HG03520 (cell line): ENCODE results near the gene OSBPL10.
A peak's percentile ranks its signal among the peaks of the same experiment; 100 is the strongest.

ENCODE experiments used
- ATAC-seq: cut with Tn5 transposase; IDR thresholded peaks from one replicate; pipeline ENCODE4 v1.9.1; 2021; ENCODE audit warnings: mild to moderate bottlenecking, moderate library complexity; ENCODE audit not compliant: unreplicated experiment

OSBPL10 gene

DNA sequence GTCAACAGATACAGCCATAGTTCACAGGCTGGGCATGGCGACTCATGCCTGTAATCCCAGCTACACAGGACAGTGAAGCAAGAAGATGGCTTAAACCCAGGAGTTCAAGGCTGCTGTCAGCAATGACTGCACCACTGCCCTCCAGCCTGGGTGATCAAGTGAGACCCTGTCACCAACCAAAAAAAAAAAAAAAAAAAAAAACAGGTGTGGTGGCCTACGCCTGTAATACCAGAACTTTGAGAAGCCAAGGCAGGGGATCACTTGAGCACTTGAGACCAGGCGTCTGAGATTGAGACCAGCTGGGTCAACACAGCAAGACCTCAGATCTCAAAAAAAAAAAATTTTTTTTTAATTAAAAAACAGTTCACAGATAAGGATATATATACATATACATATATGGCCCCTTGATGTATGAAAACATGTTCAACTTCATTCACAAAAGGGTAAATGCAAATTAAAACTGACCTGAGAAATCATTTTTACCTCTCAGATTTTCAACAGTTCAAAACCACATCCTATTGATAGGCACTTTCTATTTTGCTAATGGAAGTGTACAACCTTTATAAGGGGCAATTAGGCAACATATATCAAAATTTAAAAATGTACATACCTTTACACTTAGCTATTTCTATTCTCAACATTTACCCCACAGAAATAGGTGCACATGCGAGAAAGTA, 51.1 kb downstream of the OSBPL10 start:
- ATAC-seq = no peak

- ATAC-seq = no peak
These were observed 53.3 kb downstream of the OSBPL10 start for GRCh38 chr3:31927811-31928210.

DNA sequence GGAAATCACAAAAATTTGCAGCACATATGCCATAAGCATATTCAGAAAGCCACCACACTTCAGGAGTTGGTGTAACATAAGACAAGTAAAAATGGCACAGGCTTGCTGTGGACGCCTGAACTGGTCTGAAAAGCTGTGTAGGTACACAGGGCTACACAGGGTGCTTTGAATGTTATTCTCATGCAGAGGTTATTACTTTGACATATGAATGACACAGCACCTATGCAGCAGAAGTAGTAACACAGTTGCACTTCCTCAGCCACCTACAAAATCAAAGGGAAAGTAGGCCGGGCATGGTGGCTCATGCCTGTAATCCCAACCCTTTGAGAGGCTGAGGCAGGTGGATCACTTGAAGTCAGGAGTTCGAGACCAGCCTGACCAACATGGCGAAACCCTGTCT, 54.5 kb downstream of the OSBPL10 start:
- ATAC-seq = no peak

DNA sequence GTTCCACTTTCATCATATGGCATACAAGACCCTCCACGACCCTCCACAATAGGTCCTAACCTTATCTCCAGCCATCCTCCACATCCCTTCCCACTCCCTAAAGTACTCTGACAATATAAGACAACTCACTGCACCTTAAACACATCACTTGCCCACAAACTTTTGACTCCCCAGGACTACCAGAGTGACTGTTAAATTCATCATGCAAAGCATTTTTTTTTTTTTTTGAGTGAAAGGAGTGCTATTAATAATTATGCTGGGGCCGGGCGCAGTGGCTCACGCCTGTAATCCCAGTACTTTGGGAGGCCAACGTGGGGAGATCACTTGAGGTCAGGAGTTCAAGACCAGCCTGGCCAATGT, 55.8 kb downstream of the OSBPL10 start:
- no peak for ATAC-seq

- ATAC-seq = no peak
These were observed 56.3 kb downstream of the OSBPL10 start for GRCh38 chr3:31924610-31925270.

- ATAC-seq = no peak
These were observed 58.1 kb downstream of the OSBPL10 start for GRCh38 chr3:31922962-31923361.

GRCh38 chr3:31921837-31922236, 59.2 kb downstream of the OSBPL10 start:
- ATAC-seq = no peak

- ATAC-seq = no peak
These were observed 60.8 kb downstream of the OSBPL10 start for GRCh38 chr3:31920310-31920709.

GRCh38 chr3:31919528-31919927, 61.5 kb downstream of the OSBPL10 start:
- ATAC-seq = no peak

- peak; percentile 73 for ATAC-seq
These were observed 62.6 kb downstream of the OSBPL10 start for GRCh38 chr3:31918179-31919150.

- peak; percentile 68 for ATAC-seq
These were observed 63.6 kb downstream of the OSBPL10 start for GRCh38 chr3:31917303-31918005.

- ATAC-seq = no peak
These were observed 69.4 kb downstream of the OSBPL10 start for GRCh38 chr3:31911643-31912042.

- ATAC-seq = no peak
These were observed 69.9 kb downstream of the OSBPL10 start for GRCh38 chr3:31911124-31911523.

DNA sequence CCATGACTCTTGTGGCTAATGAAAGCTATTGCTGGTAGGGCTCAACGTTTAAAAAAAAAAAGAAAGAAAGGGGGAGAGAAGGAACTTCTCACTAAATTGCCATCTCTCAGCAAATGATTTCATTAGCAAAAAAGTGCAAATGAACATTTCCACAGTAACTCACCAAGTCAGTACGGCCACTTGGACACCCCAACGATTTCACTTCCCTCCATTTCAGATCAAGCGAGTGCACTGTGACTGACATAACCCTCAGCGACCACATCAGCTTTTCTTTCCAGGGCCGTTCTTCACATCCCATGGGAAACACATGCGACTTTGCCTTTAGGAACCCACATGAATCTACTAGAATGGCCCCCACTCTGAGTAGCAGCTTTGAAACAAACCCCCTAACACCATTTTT, 71.6 kb downstream of the OSBPL10 start:
- ATAC-seq = no peak

DNA sequence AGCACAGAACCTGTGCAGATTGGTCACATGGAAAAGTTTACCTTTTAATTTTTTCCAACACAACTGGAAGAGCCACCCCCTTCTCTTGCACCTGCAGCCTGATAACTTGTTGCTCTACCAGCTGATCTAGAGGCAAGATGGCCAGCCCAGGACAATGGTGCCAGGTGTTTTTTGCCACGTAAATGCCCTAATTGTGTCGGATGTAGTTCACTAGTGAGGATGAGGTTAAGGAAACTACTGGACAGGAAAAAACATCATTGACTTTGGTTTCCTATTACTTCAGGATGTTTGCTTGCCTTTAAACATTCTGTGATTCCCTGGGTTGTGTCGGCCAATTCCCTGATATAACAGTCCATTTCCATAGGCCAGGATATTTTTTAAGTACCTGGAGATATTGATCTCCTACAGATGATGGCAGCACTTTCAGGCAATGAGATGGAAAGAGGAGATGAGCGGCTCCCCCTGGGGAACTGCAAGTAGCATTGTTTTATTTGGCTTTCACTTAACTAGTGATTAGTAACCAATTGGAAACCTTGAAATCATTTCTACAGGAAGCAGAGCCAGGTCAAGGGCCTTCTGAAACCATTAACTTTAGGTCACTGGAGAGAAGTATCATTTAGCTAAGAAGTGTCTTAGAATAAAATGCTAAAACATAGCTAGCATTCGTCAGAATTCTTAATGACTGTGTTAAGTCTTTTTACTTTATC, 72.5 kb downstream of the OSBPL10 start:
- no peak for ATAC-seq

- no peak for ATAC-seq
These were observed 74.9 kb downstream of the OSBPL10 start for GRCh38 chr3:31906182-31906581.

DNA sequence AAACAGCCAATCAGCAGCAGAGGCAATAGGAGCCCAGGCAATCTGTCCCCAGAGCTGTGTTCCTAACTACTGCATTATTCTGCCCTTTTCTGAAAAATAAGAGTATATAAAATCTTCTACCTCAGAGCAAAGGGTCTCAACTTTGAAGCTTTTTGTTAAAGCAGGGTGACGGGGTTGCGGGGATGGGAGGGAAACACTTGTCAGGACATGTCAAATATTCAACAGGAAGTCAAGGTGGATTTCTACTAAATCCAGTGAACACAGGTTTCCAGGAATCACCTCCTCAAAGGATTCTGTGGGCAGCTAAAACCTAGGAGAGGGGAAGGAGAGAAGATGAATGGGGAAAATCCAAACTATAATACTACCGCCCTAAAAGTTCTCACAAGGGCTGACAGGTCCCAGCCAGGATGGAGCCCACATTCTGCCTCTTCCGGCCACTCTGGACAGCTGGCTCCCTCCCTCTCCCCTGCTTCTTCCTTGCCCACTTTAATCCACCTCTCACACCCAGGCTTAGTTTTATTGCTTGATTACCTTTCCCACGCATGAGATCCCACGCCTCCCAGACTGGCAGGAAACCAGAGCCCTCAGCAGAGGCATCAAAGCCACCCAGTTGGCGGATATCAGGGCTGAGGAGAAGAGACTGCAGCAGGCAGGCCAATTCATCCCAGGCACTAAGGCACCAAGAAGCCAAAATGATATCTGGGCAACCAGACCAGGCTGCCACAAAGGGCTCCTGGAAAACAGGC, 77.2 kb downstream of the OSBPL10 start:
- ATAC-seq = no peak

- ATAC-seq = no peak
These were observed 80.5 kb downstream of the OSBPL10 start for GRCh38 chr3:31900583-31900982.

DNA sequence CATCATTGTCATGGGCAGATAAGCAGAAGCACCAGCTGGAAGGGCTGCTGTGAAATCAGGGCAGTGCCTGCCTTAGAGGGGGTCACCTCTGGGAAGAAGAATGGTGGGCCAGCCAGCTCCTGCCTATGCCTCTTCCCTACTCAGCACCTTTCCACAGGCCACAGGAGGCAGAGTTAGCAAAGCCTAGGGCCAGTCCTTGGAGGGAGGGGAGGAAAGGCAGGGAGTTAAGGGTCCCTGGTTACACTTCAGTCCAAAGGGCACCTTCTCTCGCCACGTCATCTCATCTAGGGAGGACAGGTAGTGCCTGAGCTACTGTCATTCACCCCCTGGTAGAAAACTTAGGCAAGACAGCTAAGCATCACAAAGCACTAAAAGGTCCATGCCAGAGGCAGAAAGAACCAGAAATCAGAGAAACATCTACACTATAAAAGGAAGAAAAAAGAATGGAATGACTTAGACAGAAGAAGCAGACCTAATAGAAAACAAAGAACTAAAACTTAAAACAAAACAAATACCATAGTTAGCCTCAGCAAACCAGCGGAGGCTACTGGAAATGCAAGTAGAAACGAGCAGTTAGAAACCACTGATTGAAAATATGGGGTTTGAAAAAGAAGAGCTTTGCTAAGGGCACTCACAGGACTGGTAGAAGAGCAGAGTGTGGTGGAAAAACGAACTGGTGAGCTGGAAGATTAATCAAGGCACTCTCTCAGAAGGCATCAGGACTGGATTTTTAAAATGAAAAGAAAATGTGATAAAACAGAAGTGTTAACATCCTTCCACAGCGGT, 84.2 kb downstream of the OSBPL10 start:
- ATAC-seq = no peak
